AG04450 (cell line): ENCODE data around the gene ATXN1. TPM values are rescaled to one million over a fixed set of nuclear protein-coding genes. Genes with fewer than 3 reads are reported as not detected.
A peak's percentile ranks its signal among the peaks of the same experiment; 100 is the strongest.

Experiments used
- CTCF ChIA-PET: fragments of 300-600, 350-600 bp; formaldehyde crosslinking; extraction: SDS; loops from one replicate; lab custom pipeline; 2022; ENCODE audit warnings: antibody characterized with exemption, inconsistent platforms; lab: Charles Lee
- POLR2A ChIA-PET: fragments of 350-600 bp; formaldehyde crosslinking; extraction: SDS; loops from one replicate; lab custom pipeline; 2021; ENCODE audit warnings: antibody characterized with exemption, inconsistent platforms; lab: Yijun Ruan, JAX
- DNase-seq: peaks from one replicate; pipeline ENCODE4 v3.0.0-alpha.2; 2011; ENCODE audit warnings: low read depth, low spot score
- H3K27ac ChIP-seq: one replicate; pipeline ENCODE4 v1.5.1; 2012; ENCODE audit warnings: low read depth, low read length, control low read depth
- H3K27me3 ChIP-seq: one replicate; pipeline ENCODE4 v1.6.0; 2012; ENCODE audit warnings: low read length; ENCODE audit not compliant: control insufficient read depth, insufficient read depth
- H3K4me3 ChIP-seq: 2 replicates; pipeline ENCODE4 v1.5.1; 2011; ENCODE audit warnings: mild to moderate bottlenecking, low read depth, low read length, control low read depth
- H3K9me3 ChIP-seq: 2 replicates; pipeline ENCODE4 v1.5.1; 2012; ENCODE audit warnings: low read length; ENCODE audit not compliant: control insufficient read depth, insufficient read depth
- polyA plus RNA-seq: library from polyadenylated mRNA; depleted of rRNA; stranded (reverse); fragments of >200 nt; gene quantifications from 2 replicates; pipeline ENCODE4 v1.2.3, GENCODE V29; 2011
- TF ChIP-seq, protein P1 (sequence below): IDR thresholded peaks from 2 replicates; pipeline ENCODE4 v1.5.1; 2011; ENCODE audit warnings: low read depth, low read length, control low read depth, inconsistent platforms

ATXN1 gene
- polyA plus RNA-seq, 1 experiment, result 12.6 TPM

DNA sequence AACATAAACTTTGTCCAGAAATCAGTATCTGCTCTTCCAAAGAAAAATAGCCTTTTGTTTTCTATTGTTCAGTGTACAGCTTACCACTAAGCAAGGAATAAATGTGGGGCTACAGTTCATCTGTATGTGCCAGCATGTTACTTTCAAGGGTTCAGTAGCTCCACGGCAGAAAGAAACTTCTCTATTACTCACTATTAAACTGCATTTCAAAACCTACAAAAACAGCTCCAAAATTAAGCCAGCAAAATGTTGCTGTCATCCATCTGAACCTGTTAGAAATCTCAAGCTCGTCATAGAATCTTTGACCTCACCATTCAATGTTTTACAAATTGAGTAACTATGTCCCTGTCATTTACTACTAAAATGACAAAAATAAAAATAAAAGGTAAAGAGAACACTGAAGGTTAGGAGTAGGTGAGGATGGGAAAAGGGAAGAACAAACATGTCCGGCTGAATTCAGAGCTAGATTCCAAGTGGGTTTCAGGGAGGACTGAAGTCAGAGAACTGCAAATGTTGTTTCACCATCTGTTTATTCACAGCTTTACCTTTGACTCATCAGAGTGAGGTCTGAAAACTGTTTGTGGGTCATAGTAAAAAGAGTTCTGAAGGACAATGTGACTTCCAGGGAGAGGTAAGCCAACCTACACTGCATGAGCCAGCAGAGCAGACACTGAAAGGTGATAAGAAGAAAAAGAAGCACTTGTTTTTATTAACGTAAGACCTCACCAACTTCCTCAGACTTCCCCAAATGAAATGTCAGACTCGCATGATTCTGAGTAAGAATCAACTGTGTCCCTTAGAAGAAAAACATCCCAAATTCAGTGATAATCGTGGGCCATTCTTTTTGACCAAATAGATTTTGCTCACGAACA is 62.0 kb downstream of the ATXN1 start:
- peak overlapping the region; percentile 13 for H3K27ac ChIP-seq
- no peak overlapping the region for H3K4me3 ChIP-seq
- H3K9me3 ChIP-seq, result no peaks in the 10 kb centered on the region
- POLR2A ChIA-PET, result interaction anchor here (0.6 to 1.7 kb wide), 2 partner anchors 14 to 159 kb away, joined by 4 to 10 read pairs; no protein-coding TSS in a partner anchor
- CTCF ChIA-PET, result interaction anchor here (0.7 to 2.2 kb wide), 2 partner anchors 10 to 11 kb away, joined by 3 to 5 read pairs; no protein-coding TSS in a partner anchor
- TF ChIP-seq, protein P1, sequence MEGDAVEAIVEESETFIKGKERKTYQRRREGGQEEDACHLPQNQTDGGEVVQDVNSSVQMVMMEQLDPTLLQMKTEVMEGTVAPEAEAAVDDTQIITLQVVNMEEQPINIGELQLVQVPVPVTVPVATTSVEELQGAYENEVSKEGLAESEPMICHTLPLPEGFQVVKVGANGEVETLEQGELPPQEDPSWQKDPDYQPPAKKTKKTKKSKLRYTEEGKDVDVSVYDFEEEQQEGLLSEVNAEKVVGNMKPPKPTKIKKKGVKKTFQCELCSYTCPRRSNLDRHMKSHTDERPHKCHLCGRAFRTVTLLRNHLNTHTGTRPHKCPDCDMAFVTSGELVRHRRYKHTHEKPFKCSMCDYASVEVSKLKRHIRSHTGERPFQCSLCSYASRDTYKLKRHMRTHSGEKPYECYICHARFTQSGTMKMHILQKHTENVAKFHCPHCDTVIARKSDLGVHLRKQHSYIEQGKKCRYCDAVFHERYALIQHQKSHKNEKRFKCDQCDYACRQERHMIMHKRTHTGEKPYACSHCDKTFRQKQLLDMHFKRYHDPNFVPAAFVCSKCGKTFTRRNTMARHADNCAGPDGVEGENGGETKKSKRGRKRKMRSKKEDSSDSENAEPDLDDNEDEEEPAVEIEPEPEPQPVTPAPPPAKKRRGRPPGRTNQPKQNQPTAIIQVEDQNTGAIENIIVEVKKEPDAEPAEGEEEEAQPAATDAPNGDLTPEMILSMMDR, result no peak
- no peaks in the 10 kb centered on the region for H3K27me3 ChIP-seq
- no peak for DNase-seq

- TF ChIP-seq, protein P1, result no peak
- ChIA-PET POLR2A (no interaction called here), CTCF (interaction anchor here (0.6 to 2.2 kb wide), 3 partner anchors 9 to 413 kb away, joined by 3 to 5 read pairs (median 3); no protein-coding TSS in a partner anchor)
- Histone ChIP-seq H3K27ac (no peak overlapping the region), H3K9me3 (no peaks in the 10 kb centered on the region), H3K27me3 (no peaks in the 10 kb centered on the region), H3K4me3 (no peak overlapping the region)
- DNase-seq, result no peak
Observed at GRCh38 chr6:16698162-16698533, 63.1 kb downstream of the ATXN1 start.

GRCh38 chr6:16697437-16698161 is 63.7 kb downstream of the ATXN1 start:
- DNase-seq, result no peak
- Histone ChIP-seq H3K9me3 (no peaks in the 10 kb centered on the region), H3K4me3 (no peak overlapping the region), H3K27ac (no peak overlapping the region), H3K27me3 (no peaks in the 10 kb centered on the region)
- CTCF ChIA-PET, result interaction anchor here (0.6 kb wide), 1 partner anchor 414 kb away, joined by 3 read pairs; no protein-coding TSS in a partner anchor
- POLR2A ChIA-PET, result no interaction called here
- TF ChIP-seq, protein P1, result no peak

- H3K27me3 ChIP-seq, result no peaks in the 10 kb centered on the region
- TF ChIP-seq, protein P1, result no peak
- CTCF ChIA-PET, result interaction anchor here (0.6 kb wide), 1 partner anchor 63 kb away, joined by 3 read pairs; no protein-coding TSS in a partner anchor
- no peak for DNase-seq
- H3K4me3 ChIP-seq, result no peak overlapping the region
- POLR2A ChIA-PET, result no interaction called here
- H3K9me3 ChIP-seq, result no peaks in the 10 kb centered on the region
- H3K27ac ChIP-seq, result no peak overlapping the region
Observed at GRCh38 chr6:16696496-16696895, 64.8 kb downstream of the ATXN1 start.
